Heart left ventricle (tissue), 16 donors: ENCODE results near the gene BMP8A. TPM values are rescaled to one million over a fixed set of nuclear protein-coding genes. Genes with fewer than 3 reads are reported as not detected.
A peak's percentile ranks its signal among the peaks of the same experiment; 100 is the strongest.

Experiments
- ATAC-seq, 4 donors: fragments of 200-7000 bp; cut with Tn5 transposase; one replicate each; pipeline ENCODE4 v1.9.1; 2020 to 2022; ENCODE audit warnings: moderate library complexity in 4 of 4, mild to moderate bottlenecking in 3 of 4, moderate number of reproducible peaks in 1 of 4
- DNase-seq, 5 donors: peaks; one replicate each; pipeline ENCODE4 v3.0.0-alpha.2; 2020
- H3K27ac ChIP-seq, 12 donors: fragments of 200-600 bp; sonication (generic) in 4 of 12; one replicate each; pipeline versions ENCODE4 v1.5.0 to v1.8.0; 2016 to 2022; ENCODE audit warnings: mild to moderate bottlenecking in 2 of 12
- H3K27me3 ChIP-seq, 9 donors: fragments of 200-600 bp; sonication (generic) in 2 of 9; one replicate each; pipeline versions ENCODE4 v1.5.1 to v1.8.0; 2016 to 2022; ENCODE audit warnings: mild to moderate bottlenecking in 3 of 9
- H3K36me3 ChIP-seq, 9 donors: fragments of 200-600 bp; sonication (generic) in 2 of 9; one replicate each; pipeline versions ENCODE4 v1.5.0 to v1.8.0; 2018 to 2022; ENCODE audit warnings: mild to moderate bottlenecking in 2 of 9
- H3K4me1 ChIP-seq, 12 donors: fragments of 200-600 bp; sonication (generic) in 4 of 12; one replicate each; pipeline versions ENCODE4 v1.5.0 to v1.8.0; 2016 to 2022; ENCODE audit warnings: mild to moderate bottlenecking in 3 of 12
- H3K4me3 ChIP-seq, 12 donors: fragments of 200-600 bp; sonication (generic) in 4 of 12; one replicate each; pipeline versions ENCODE4 v1.5.0 to v1.8.0; 2017 to 2022; ENCODE audit warnings: mild to moderate bottlenecking in 9 of 12, moderate library complexity in 4 of 12
- H3K9me3 ChIP-seq, 12 donors: fragments of 200-600 bp; sonication (generic) in 4 of 12; one replicate each; pipeline versions ENCODE4 v1.5.0 to v1.8.0; 2016 to 2022; ENCODE audit warnings: mild to moderate bottlenecking in 1 of 12
- POLR2A ChIP-seq, 2 donors: fragments of 450-650 bp; IDR thresholded peaks; one replicate each; pipeline ENCODE4 v1.6.1; 2017; ENCODE audit warnings: antibody characterized with exemption in 2 of 2, mild to moderate bottlenecking in 2 of 2, moderate library complexity in 2 of 2
- WGBS, 4 donors: extraction: QIAGEN DNeasy Blood & Tissue Kit in 2 of 4; methylation state at CpG; one replicate each; pipeline versions ENCODE4 v1.1.5 to v1.1.7; 2013 to 2018; 5-methylcytosine and 5-hydroxymethylcytosine counted together
- intact Hi-C, 10 donors: fragments of 100-400 bp; cut with DNase I; formaldehyde crosslinking; loops; one replicate each; pipeline versions ENCODE4 v1.11.1 to v1.14.2; 2022
- polyA plus RNA-seq, 2 donors: library from polyadenylated mRNA; stranded (reverse); fragments of 200-250 nt; gene quantifications; one replicate each; pipeline ENCODE4 v1.2.3, GENCODE V29; 2013
- total RNA-seq, 9 donors: library from RNA; depleted of rRNA in 2 of 9; stranded (reverse); fragments of >200 nt in 2 of 9; fragmentation: NEBNext Ultra II Directional in 3 of 9; extraction: Animal tissue kit (Norgen Biotek cat#: 25700) in 3 of 9; gene quantifications; one replicate each; pipeline versions ENCODE4 v1.1.0 to v1.2.4, GENCODE V29; 2016 to 2023
- TF ChIP-seq, protein P1 (sequence below), 12 donors: fragments of 200-600 bp; sonication (generic) in 4 of 12; IDR thresholded peaks; one replicate each; pipeline versions ENCODE4 v1.5.0 to v1.8.0; 2018 to 2022; ENCODE audit warnings: antibody characterized with exemption in 12 of 12, mild to moderate bottlenecking in 5 of 12
- donor health status: ischemic (EF 13 %, LVEDD 7.1; RV severe dilation, severe dysfunction).
- donor health status: healthy with polysubstance abuse.
- donor health status: DM: no; HTN: yes; CAD: no.
- donor health status: DM: no; HTN: no; CAD: no.
- donor health status: ischemic (EF 25% LVEDD 6.9; RV normal size, moderate dysfunction).
- donor health status: ischemic (EF 25% LVEDD 5.7; RV mildly dilated, moderate dysfunction).
- donor health status: healthy.
- donor health status: DM: yes; HTN: yes; CAD: no.
- donor health status: ischemic (EF 35%, LVEDD 5.7; RV mildly dilated, moderate dysfunction).
- donor health status: nonischemic (EF 11% LVEDD 7.7; RV severe dilation, severe dysfunction).
- donor health status: DM: yes; HTN: yes; CAD: no.
- donor health status: PGD.
- donor health status: ischemic (EF 29% LVEDD 5.4; RV normal size, mild dysfunction).
- donor health status: nonischemic (EF 23%, LVEDD 6.1; RV moderate dilation, normal function).

Gene BMP8A
- total and polyA plus RNA-seq, 11 donors = 0.22 to 2.4 (median 0.60) TPM; not detected in 2

GRCh38 chr1:39540504-39541031, 49.1 kb downstream of the BMP8A start:
- H3K4me3 ChIP-seq = no peak overlapping the region
- peaks cover 0 to 29% (median 12%) of the 10 kb centered on the region in 12 donors for H3K4me1 ChIP-seq
- peak; percentile 81 to 87 (median 85) for ATAC-seq
- H3K27me3 ChIP-seq = no peaks in the 10 kb centered on the region
- no peaks in the 10 kb centered on the region for H3K9me3 ChIP-seq
- H3K27ac ChIP-seq = peak overlapping the region; percentile 36 to 86 (median 68)
- H3K36me3 ChIP-seq = peaks cover 0 to 58% (median 28%) of the 10 kb centered on the region in 9 donors
- TF ChIP-seq, protein P1, sequence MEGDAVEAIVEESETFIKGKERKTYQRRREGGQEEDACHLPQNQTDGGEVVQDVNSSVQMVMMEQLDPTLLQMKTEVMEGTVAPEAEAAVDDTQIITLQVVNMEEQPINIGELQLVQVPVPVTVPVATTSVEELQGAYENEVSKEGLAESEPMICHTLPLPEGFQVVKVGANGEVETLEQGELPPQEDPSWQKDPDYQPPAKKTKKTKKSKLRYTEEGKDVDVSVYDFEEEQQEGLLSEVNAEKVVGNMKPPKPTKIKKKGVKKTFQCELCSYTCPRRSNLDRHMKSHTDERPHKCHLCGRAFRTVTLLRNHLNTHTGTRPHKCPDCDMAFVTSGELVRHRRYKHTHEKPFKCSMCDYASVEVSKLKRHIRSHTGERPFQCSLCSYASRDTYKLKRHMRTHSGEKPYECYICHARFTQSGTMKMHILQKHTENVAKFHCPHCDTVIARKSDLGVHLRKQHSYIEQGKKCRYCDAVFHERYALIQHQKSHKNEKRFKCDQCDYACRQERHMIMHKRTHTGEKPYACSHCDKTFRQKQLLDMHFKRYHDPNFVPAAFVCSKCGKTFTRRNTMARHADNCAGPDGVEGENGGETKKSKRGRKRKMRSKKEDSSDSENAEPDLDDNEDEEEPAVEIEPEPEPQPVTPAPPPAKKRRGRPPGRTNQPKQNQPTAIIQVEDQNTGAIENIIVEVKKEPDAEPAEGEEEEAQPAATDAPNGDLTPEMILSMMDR (IDR thresholded peaks at IDR 0.05) = no peak
- no peak for TF ChIP-seq POLR2A (IDR thresholded peaks at IDR 0.05)
- intact Hi-C loops = loop anchor here in 3 of 10 donors (5.0 to 10.0 kb wide), 3 partner anchors 196 to 446 kb away; no protein-coding TSS in a partner anchor
- 35 to 66% (median 61%) methylated on average over 13 of the region's 13 CpGs for WGBS, 4 donors
- peak; percentile 65 to 86 (median 85) for DNase-seq

DNA sequence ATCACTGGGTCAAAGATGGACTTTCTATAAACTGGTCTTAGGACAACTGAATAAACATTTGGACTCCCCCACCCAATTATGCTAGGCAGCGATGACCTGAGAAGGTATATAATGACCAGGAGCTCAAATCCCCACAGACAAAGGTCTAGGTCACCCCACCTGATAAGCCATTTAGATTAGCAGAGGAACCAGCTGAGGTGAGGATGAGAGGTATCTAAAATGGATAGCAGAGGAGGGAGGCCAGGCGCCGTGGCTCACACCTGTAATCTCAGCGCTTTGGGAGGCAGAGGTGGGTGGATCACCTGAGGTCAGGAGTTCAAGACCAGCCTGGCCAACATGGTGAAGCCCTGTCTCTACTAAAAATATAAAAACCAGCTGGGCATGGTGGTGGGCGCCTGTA, 51.5 kb downstream of the BMP8A start:
- no peaks in the 10 kb centered on the region for H3K9me3 ChIP-seq
- H3K27me3 ChIP-seq = no peaks in the 10 kb centered on the region
- no peak overlapping the region for H3K4me3 ChIP-seq
- peaks cover 0 to 65% (median 47%) of the 10 kb centered on the region in 9 donors for H3K36me3 ChIP-seq
- intact Hi-C loops = loop anchor here in 3 of 10 donors (5.0 to 10.0 kb wide), 3 partner anchors 198 to 448 kb away; no protein-coding TSS in a partner anchor
- WGBS, 4 donors = 96 to 99% (median 97%) methylated on average over 5 of the region's 5 CpGs
- H3K27ac ChIP-seq = no peak overlapping the region
- no peak for TF ChIP-seq POLR2A (IDR thresholded peaks at IDR 0.05)
- TF ChIP-seq, protein P1 (IDR thresholded peaks at IDR 0.05) = no peak
- H3K4me1 ChIP-seq = peaks cover 0 to 29% (median 12%) of the 10 kb centered on the region in 12 donors
- ATAC-seq (no peak), DNase-seq (no peak)

DNA sequence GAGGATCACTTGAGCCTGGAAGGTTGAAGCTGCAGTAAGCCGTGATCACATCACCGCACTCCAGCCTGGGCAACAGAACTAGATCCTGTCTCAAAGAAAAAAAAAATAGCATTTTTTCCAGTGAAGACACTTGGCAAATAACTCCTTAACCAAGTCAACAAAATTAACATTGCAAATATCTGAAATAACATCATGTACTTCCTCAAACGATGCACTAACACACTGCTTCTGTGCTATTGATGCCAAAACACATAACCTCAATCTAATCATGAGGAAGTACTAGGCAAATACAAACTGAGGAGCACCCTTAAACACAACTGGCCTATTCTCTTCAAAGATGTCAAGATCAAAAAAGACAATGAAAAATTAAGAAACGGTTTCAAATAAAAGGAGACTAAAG, 52.9 kb downstream of the BMP8A start:
- DNase-seq (no peak), ATAC-seq (no peak)
- TF ChIP-seq, protein P1 (IDR thresholded peaks at IDR 0.05) = no peak
- H3K9me3 ChIP-seq = no peaks in the 10 kb centered on the region
- H3K4me3 ChIP-seq = no peak overlapping the region
- intact Hi-C loops = loop anchor here in 3 of 10 donors (5.0 to 10.0 kb wide), 3 partner anchors 200 to 450 kb away; no protein-coding TSS in a partner anchor
- 82 to 84% (median 84%) methylated on average over 4 of the region's 4 CpGs for WGBS, 4 donors
- peak overlapping the region in 1 of 12 donors; percentile 42 for H3K27ac ChIP-seq
- H3K36me3 ChIP-seq = peaks cover 0 to 71% (median 57%) of the 10 kb centered on the region in 9 donors
- H3K27me3 ChIP-seq = no peaks in the 10 kb centered on the region
- peaks cover 0 to 27% (median 9%) of the 10 kb centered on the region in 12 donors for H3K4me1 ChIP-seq

DNA sequence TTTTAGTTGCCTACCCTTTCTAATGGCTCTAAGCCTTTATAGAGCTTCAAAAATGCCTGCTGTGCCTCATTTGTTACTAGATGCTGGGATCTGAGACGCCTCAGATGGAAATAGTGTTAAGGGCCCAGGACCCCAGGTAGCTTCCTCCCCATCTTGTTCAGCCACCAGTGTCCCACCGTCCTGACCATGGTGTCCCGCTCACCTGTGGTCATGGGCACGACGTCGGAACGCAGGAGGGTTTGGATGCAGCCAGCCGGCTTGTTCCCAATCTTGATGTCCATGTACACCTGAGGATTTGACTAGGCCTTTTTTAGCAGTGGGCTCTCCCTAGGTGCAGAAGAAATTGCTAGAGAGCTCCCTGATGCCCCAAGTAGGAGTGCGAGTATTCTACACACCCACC, 54.1 kb downstream of the BMP8A start:
- 89 to 98% (median 95%) methylated on average over 9 of the region's 9 CpGs for WGBS, 4 donors

More for the DNA sequence above, 54.1 kb downstream of the BMP8A start:
- no peak for TF ChIP-seq POLR2A (IDR thresholded peaks at IDR 0.05)
- TF ChIP-seq, protein P1 (IDR thresholded peaks at IDR 0.05) = no peak
- ATAC-seq (no peak), DNase-seq (no peak)
- Histone ChIP-seq H3K27ac (no peak overlapping the region), H3K36me3 (peaks cover 0 to 76% (median 61%) of the 10 kb centered on the region in 9 donors), H3K4me3 (no peak overlapping the region), H3K4me1 (peaks cover 0 to 17% (median 0%) of the 10 kb centered on the region in 12 donors), H3K27me3 (no peaks in the 10 kb centered on the region), H3K9me3 (no peaks in the 10 kb centered on the region)
- intact Hi-C loops = loop anchor here in 2 of 10 donors (10.0 kb wide), 2 partner anchors 201 to 451 kb away; no protein-coding TSS in a partner anchor
